Mucosa of descending colon (tissue), 3 donors: ENCODE results near the gene SLC2A13. TPM values are rescaled to one million over a fixed set of nuclear protein-coding genes. Genes with fewer than 3 reads are reported as not detected.
A peak's percentile ranks its signal among the peaks of the same experiment; 100 is the strongest.

Experiments
- ATAC-seq: fragments of 200-7000 bp; cut with Tn5 transposase; one replicate; pipeline ENCODE4 v1.9.1; 2020; ENCODE audit warnings: mild to moderate bottlenecking, moderate library complexity
- DNase-seq, 3 donors: peaks; one replicate each; pipeline ENCODE4 v3.0.0-alpha.2; 2020
- H3K36me3 ChIP-seq: fragments of 200-600 bp; one replicate; pipeline ENCODE4 v1.8.0; 2021; ENCODE audit warnings: low read depth, mild to moderate bottlenecking
- H3K4me1 ChIP-seq: fragments of 200-600 bp; one replicate; pipeline ENCODE4 v1.8.0; 2021; ENCODE audit warnings: low read depth, mild to moderate bottlenecking
- H3K4me3 ChIP-seq: fragments of 200-600 bp; one replicate; pipeline ENCODE4 v1.8.0; 2021; ENCODE audit warnings: mild to moderate bottlenecking
- H3K9me3 ChIP-seq: fragments of 200-600 bp; one replicate; pipeline ENCODE4 v1.8.0; 2021; ENCODE audit warnings: mild to moderate bottlenecking
- intact Hi-C, 2 donors: fragments of 100-400 bp; cut with DNase I in 1 of 2; cut with micrococcal nuclease in 1 of 2; formaldehyde crosslinking; loops; one replicate each; pipeline versions ENCODE4 v1.11.0 to v1.11.1; 2022; cut with DNase I, micrococcal nuclease
- total RNA-seq, 3 donors: library from RNA; stranded (reverse); fragmentation: NEBNext Ultra II Directional in 2 of 3; extraction: Animal tissue kit (Norgen Biotek cat#: 25700) in 2 of 3; gene quantifications; one replicate each; pipeline versions ENCODE4 v1.2.1 to v1.2.4, GENCODE V29; 2021 to 2023
- TF ChIP-seq, protein P1 (sequence below): fragments of 200-600 bp; IDR thresholded peaks from one replicate; pipeline ENCODE4 v1.8.0; 2022; ENCODE audit warnings: antibody characterized with exemption, mild to moderate bottlenecking
- donor health status: DM: no; HTN: no; CAD: no; lungs with moderate emphysema.
- donor health status: DM: no; HTN: no; CAD: no.
- donor health status: DM: no; HTN: yes; CAD: no.

Gene SLC2A13
- total RNA-seq, 3 donors from 2014 or later, result 25.0 to 41.8 (median 34.1) TPM

GRCh38 chr12:40137252-40137651, 31.4 kb upstream of the SLC2A13 start:
- Histone ChIP-seq H3K9me3 (no peaks in the 10 kb centered on the region), H3K36me3 (no peaks in the 10 kb centered on the region), H3K4me1 (no peaks in the 10 kb centered on the region), H3K4me3 (no peak overlapping the region)
- DNase-seq (no peak), ATAC-seq (peak; percentile 53)
- TF ChIP-seq, protein P1, sequence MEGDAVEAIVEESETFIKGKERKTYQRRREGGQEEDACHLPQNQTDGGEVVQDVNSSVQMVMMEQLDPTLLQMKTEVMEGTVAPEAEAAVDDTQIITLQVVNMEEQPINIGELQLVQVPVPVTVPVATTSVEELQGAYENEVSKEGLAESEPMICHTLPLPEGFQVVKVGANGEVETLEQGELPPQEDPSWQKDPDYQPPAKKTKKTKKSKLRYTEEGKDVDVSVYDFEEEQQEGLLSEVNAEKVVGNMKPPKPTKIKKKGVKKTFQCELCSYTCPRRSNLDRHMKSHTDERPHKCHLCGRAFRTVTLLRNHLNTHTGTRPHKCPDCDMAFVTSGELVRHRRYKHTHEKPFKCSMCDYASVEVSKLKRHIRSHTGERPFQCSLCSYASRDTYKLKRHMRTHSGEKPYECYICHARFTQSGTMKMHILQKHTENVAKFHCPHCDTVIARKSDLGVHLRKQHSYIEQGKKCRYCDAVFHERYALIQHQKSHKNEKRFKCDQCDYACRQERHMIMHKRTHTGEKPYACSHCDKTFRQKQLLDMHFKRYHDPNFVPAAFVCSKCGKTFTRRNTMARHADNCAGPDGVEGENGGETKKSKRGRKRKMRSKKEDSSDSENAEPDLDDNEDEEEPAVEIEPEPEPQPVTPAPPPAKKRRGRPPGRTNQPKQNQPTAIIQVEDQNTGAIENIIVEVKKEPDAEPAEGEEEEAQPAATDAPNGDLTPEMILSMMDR, result no peak
- intact Hi-C loops, result no loop called here

DNA sequence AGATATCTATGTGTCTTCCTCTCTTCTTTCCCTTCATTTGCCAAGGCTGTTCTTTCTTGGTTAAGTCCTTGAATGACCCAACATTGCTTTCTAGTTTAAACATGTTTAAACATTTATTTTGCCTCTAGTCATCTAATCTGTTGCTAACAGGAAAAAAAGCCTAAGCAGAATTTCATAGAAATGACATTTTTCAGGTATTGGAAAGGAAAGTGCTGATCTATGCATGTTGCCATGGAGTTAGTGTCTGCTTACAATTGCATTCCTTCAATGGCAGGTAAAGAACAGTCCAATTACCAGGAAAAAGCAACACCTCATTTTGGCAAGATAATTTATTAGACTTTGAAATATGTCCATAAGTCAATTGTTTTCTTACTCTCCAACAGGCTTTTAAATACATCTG, 21.5 kb upstream of the SLC2A13 start:
- Histone ChIP-seq H3K4me3 (no peak overlapping the region), H3K4me1 (no peaks in the 10 kb centered on the region), H3K36me3 (no peaks in the 10 kb centered on the region), H3K9me3 (no peaks in the 10 kb centered on the region)
- no peak for ATAC-seq
- intact Hi-C loops, result no loop called here
- no peak for DNase-seq
- TF ChIP-seq, protein P1, result no peak

GRCh38 chr12:40123496-40123895, 17.6 kb upstream of the SLC2A13 start:
- DNase-seq, result no peak
- no peaks in the 10 kb centered on the region for H3K36me3 ChIP-seq
- ATAC-seq, result no peak
- no peaks in the 10 kb centered on the region for H3K4me1 ChIP-seq
- no peaks in the 10 kb centered on the region for H3K9me3 ChIP-seq
- TF ChIP-seq, protein P1, result no peak
- H3K4me3 ChIP-seq, result no peak overlapping the region
- intact Hi-C loops, result no loop called here

DNA sequence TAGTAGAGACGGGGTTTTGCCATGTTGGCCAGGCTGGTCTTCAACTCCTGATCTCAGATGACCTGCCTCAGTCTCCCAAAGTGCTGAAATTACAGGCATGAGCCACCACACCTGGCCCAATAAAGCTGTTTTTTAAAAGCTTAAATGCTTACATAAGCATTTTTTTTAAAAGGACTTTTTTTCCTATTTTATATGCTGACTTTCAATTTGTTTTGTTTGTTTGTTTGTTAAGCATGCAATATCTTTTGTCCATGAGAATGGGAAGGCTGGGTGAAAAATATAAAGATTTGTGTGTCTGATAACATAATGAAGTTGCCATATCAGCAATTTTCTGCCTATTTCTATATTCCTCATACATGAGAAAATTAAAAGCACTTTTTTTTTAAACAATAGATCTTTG, 17.0 kb upstream of the SLC2A13 start:
- H3K9me3 ChIP-seq, result no peaks in the 10 kb centered on the region
- intact Hi-C loops, result no loop called here
- ATAC-seq (no peak), DNase-seq (no peak)
- TF ChIP-seq, protein P1, result no peak
- H3K4me1 ChIP-seq, result no peaks in the 10 kb centered on the region
- no peaks in the 10 kb centered on the region for H3K36me3 ChIP-seq
- no peak overlapping the region for H3K4me3 ChIP-seq

DNA sequence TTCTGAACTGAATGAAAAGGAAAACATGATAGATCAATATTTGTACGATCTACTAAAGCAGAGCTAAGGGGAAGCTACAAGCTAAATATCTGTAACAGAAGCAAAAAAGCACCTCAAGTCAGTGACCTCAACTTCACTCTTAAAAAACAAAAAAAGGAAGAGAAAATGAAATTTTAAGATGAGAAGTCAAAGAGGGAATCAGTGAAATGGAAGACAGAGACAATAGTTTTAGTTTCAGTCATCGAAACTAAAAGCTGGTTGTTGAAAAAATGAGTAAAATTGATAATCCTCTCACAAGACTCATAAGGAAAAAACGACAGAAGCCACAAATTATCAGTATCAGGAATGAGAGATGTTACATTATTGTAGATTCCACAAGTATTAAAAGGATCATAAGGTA, 11.9 kb upstream of the SLC2A13 start:
- H3K36me3 ChIP-seq, result no peaks in the 10 kb centered on the region
- TF ChIP-seq, protein P1, result no peak
- ATAC-seq (no peak), DNase-seq (no peak)
- H3K4me1 ChIP-seq, result no peaks in the 10 kb centered on the region
- H3K4me3 ChIP-seq, result no peak overlapping the region
- intact Hi-C loops, result no loop called here
- H3K9me3 ChIP-seq, result no peaks in the 10 kb centered on the region

GRCh38 chr12:40110586-40110985, 4.7 kb upstream of the SLC2A13 start:
- intact Hi-C loops, result no loop called here
- ATAC-seq, result no peak
- DNase-seq, result no peak
- Histone ChIP-seq H3K36me3 (no peaks in the 10 kb centered on the region), H3K9me3 (no peaks in the 10 kb centered on the region), H3K4me3 (no peak overlapping the region), H3K4me1 (peaks cover 14% of the 10 kb centered on the region)
- TF ChIP-seq, protein P1, result no peak
